ENCODE measurements around the gene FDX1. TPM values are rescaled to one million over a fixed set of nuclear protein-coding genes. Genes with fewer than 3 reads are reported as not detected.

Gene FDX1
- total and polyA plus RNA-seq, 2 of the 8 experiments (the other 6 are each of a cell fraction or from before 2014, with no cell fraction given) = 3.7 to 9.6 TPM

- TF ChIP-seq GABPA (IDR thresholded peaks at IDR 0.05; ENCODE audit: borderline replicate concordance, insufficient read depth, low read length) (no peak), POU5F1 (IDR thresholded peaks at IDR 0.05; ENCODE audit: low read depth, low read length) (no peak), TBP (IDR thresholded peaks at IDR 0.05; ENCODE audit: low read depth, low read length) (no peak), SIRT6 (IDR thresholded peaks at IDR 0.05; ENCODE audit: low read length) (no peak), KDM5A (IDR thresholded peaks at IDR 0.05; ENCODE audit: low read length) (no peak)
Observed at GRCh38 chr11:110475671-110476070, 45.9 kb downstream of the FDX1 start (continued).
